ENCODE results near the gene LHX2.

Gene LHX2

GRCh38 chr9:123978981-123979380, 32.6 kb upstream of the LHX2 start:
- Histone ChIP-seq H3K27ac (no peak overlapping the region), H3K4me2 (no peak overlapping the region), H3K79me2 (ENCODE audit: insufficient read depth, low read depth) (no peaks in the 10 kb centered on the region), H3K27me3 (ENCODE audit: insufficient read depth, low read depth) (no peaks in the 10 kb centered on the region), H3K4me1 (ENCODE audit: low read depth, poor library complexity, severe bottlenecking) (no peaks in the 10 kb centered on the region), H3K36me3 (ENCODE audit: insufficient read depth) (no peaks in the 10 kb centered on the region), H3K4me3 (IDR thresholded peaks at IDR 0.05; ENCODE audit: insufficient read depth, low read depth, low read length) (no peak overlapping the region), H2AFZ (ENCODE audit: low read depth) (no peak overlapping the region), H3K9ac (no peak overlapping the region), H4K20me1 (ENCODE audit: insufficient read depth) (no peaks in the 10 kb centered on the region)
- TF ChIP-seq CTCF (conservative IDR thresholded peaks at IDR 0.05; ENCODE audit: low read depth, low read length) = no peak

GRCh38 chr9:123982535-123982934, 29.0 kb upstream of the LHX2 start:
- Histone ChIP-seq H3K9ac (no peak overlapping the region), H3K4me3 (IDR thresholded peaks at IDR 0.05; ENCODE audit: insufficient read depth, low read depth, low read length) (no peak overlapping the region), H3K36me3 (ENCODE audit: insufficient read depth) (no peaks in the 10 kb centered on the region), H3K79me2 (ENCODE audit: insufficient read depth, low read depth) (no peaks in the 10 kb centered on the region), H3K4me2 (no peak overlapping the region), H3K27me3 (ENCODE audit: insufficient read depth, low read depth) (no peaks in the 10 kb centered on the region), H4K20me1 (ENCODE audit: insufficient read depth) (no peaks in the 10 kb centered on the region), H3K27ac (no peak overlapping the region), H3K4me1 (ENCODE audit: low read depth, poor library complexity, severe bottlenecking) (no peaks in the 10 kb centered on the region), H2AFZ (ENCODE audit: low read depth) (no peak overlapping the region)
- no peak for TF ChIP-seq CTCF (conservative IDR thresholded peaks at IDR 0.05; ENCODE audit: low read depth, low read length)

GRCh38 chr9:123983047-123983446, 28.5 kb upstream of the LHX2 start:
- TF ChIP-seq CTCF (conservative IDR thresholded peaks at IDR 0.05; ENCODE audit: low read depth, low read length) = no peak
- H3K9ac ChIP-seq = no peak overlapping the region
- no peak overlapping the region for H2AFZ ChIP-seq (ENCODE audit: low read depth)
- no peaks in the 10 kb centered on the region for H3K27me3 ChIP-seq (ENCODE audit: insufficient read depth, low read depth)
- H4K20me1 ChIP-seq (ENCODE audit: insufficient read depth) = no peaks in the 10 kb centered on the region
- no peaks in the 10 kb centered on the region for H3K79me2 ChIP-seq (ENCODE audit: insufficient read depth, low read depth)
- no peak overlapping the region for H3K4me3 ChIP-seq (IDR thresholded peaks at IDR 0.05; ENCODE audit: insufficient read depth, low read depth, low read length)
- no peak overlapping the region for H3K4me2 ChIP-seq
- H3K4me1 ChIP-seq (ENCODE audit: low read depth, poor library complexity, severe bottlenecking) = no peaks in the 10 kb centered on the region
- H3K36me3 ChIP-seq (ENCODE audit: insufficient read depth) = no peaks in the 10 kb centered on the region
- no peak overlapping the region for H3K27ac ChIP-seq

- Histone ChIP-seq H3K4me3 (IDR thresholded peaks at IDR 0.05; ENCODE audit: insufficient read depth, low read depth, low read length) (no peak overlapping the region), H3K4me1 (ENCODE audit: low read depth, poor library complexity, severe bottlenecking) (no peaks in the 10 kb centered on the region), H3K36me3 (ENCODE audit: insufficient read depth) (no peaks in the 10 kb centered on the region), H3K4me2 (no peak overlapping the region), H3K79me2 (ENCODE audit: insufficient read depth, low read depth) (no peaks in the 10 kb centered on the region), H4K20me1 (ENCODE audit: insufficient read depth) (no peaks in the 10 kb centered on the region), H3K9ac (no peak overlapping the region), H3K27ac (no peak overlapping the region), H2AFZ (ENCODE audit: low read depth) (no peak overlapping the region), H3K27me3 (ENCODE audit: insufficient read depth, low read depth) (no peaks in the 10 kb centered on the region)
- TF ChIP-seq CTCF (conservative IDR thresholded peaks at IDR 0.05; ENCODE audit: low read depth, low read length) = no peak
Measured at GRCh38 chr9:123984802-123985201, 26.8 kb upstream of the LHX2 start.

GRCh38 chr9:123985869-123986268, 25.7 kb upstream of the LHX2 start:
- Histone ChIP-seq H3K27ac (no peak overlapping the region), H3K9ac (no peak overlapping the region), H3K79me2 (ENCODE audit: insufficient read depth, low read depth) (no peaks in the 10 kb centered on the region), H3K4me2 (no peak overlapping the region), H2AFZ (ENCODE audit: low read depth) (no peak overlapping the region), H3K4me3 (IDR thresholded peaks at IDR 0.05; ENCODE audit: insufficient read depth, low read depth, low read length) (no peak overlapping the region), H4K20me1 (ENCODE audit: insufficient read depth) (no peaks in the 10 kb centered on the region), H3K27me3 (ENCODE audit: insufficient read depth, low read depth) (no peaks in the 10 kb centered on the region), H3K36me3 (ENCODE audit: insufficient read depth) (no peaks in the 10 kb centered on the region), H3K4me1 (ENCODE audit: low read depth, poor library complexity, severe bottlenecking) (no peaks in the 10 kb centered on the region)
- no peak for TF ChIP-seq CTCF (conservative IDR thresholded peaks at IDR 0.05; ENCODE audit: low read depth, low read length)
